Measurements from ENCODE around the gene CENATAC. TPM values are rescaled to one million over a fixed set of nuclear protein-coding genes. Genes with fewer than 3 reads are reported as not detected.

Gene CENATAC
- total and polyA plus RNA-seq, 4 donors: 10.3 to 138 (median 59.1) TPM

DNA sequence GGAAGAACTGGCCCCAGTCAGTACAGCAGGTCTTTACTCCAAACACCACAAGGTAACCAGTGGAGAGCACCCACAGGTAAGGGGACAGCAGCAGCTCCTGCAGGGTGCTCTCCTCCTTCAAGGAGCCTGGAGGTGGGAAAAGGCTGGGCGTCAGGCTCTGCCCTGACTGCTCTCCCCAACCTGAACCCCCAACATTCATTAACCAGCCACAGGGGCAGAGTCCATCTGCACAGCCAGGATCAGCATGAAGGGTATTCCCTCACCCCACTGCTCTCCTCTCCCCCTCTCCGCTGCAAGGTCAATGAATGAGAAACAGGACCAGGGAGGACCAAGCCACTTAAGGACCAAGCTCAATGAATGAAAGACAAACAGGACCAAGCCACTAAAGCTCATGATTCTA, 29.0 kb downstream of the CENATAC start:
- Histone ChIP-seq H3K4me1 (ENCODE audit: control insufficient read depth in 1 of 2, insufficient read depth in 2 of 2, low read length in 2 of 2) (no peaks in the 10 kb centered on the region), H3K27ac (ENCODE audit: low read depth in 1 of 2, low read length in 2 of 2) (no peak overlapping the region), H3K27me3 (ENCODE audit: control insufficient read depth in 1 of 2, insufficient read depth in 2 of 2, low read length in 1 of 2) (no peaks in the 10 kb centered on the region), H3K36me3 (ENCODE audit: control insufficient read depth in 1 of 2, insufficient read depth in 2 of 2, low read length in 1 of 2) (no peaks in the 10 kb centered on the region), H3K9me3 (ENCODE audit: control insufficient read depth, low read length) (no peaks in the 10 kb centered on the region), H3K4me3 (ENCODE audit: low read length in 2 of 2) (no peak overlapping the region)
- ATAC-seq (ENCODE audit: low FRiP score): no peak
- intact Hi-C loops (cut with DNase I): loop anchor here in 1 of 2 donors (5.0 kb wide), 1 partner anchor 40 kb away; the partner anchor contains the start of gene VPS11
- no peak for DNase-seq
- WGBS, 2 donors: 91 to 95% methylated on average over 2 of the region's 2 CpGs

DNA sequence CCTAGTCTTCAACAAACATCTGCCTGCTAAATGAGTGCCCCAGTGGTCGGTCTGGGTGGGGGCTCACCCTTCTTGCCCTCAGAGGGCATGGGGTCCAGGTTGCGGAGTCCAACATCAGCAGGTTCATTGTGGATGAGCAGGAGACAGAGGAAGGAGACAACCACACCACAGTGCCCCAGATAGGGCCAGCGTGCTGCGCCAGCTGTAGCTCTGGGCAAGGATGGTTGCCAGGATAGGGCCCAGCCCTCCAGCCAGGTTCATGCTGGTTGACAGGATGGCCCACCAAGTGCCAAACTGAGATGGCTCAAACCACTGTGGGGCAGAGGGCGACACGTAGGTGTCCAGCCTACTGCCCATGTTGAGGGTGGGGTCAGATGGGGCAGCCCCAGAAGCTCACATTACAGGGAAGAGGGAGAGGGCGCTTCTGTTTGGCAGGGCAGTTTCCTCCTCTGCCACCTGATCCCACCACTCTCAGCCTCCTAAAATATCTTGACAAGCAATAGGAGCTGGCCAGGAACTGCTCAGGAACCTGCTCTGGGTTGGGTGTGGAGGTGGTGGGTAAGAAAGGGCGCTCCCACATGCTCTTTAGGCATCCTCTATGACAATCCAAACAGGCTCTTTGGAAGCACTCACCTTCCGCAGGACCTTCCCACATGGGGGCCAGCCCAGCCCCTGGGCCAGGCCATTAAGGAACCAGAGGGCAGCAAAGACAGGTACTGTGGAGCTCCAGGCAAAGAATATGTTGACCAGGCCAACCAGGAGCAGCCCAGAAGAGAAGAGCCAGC, 29.8 kb downstream of the CENATAC start:
- ATAC-seq (ENCODE audit: low FRiP score): no peak
- H3K4me3 ChIP-seq (ENCODE audit: low read length in 2 of 2): no peak overlapping the region
- H3K4me1 ChIP-seq (ENCODE audit: control insufficient read depth in 1 of 2, insufficient read depth in 2 of 2, low read length in 2 of 2): no peaks in the 10 kb centered on the region
- intact Hi-C loops (cut with DNase I): loop anchor here in 1 of 2 donors (5.0 kb wide), 1 partner anchor 40 kb away; the partner anchor contains the start of gene VPS11
- DNase-seq: no peak
- WGBS, 2 donors: 93 to 95% methylated on average over 9 of the region's 9 CpGs
- no peaks in the 10 kb centered on the region for H3K27me3 ChIP-seq (ENCODE audit: control insufficient read depth in 1 of 2, insufficient read depth in 2 of 2, low read length in 1 of 2)
- no peaks in the 10 kb centered on the region for H3K9me3 ChIP-seq (ENCODE audit: control insufficient read depth, low read length)
- H3K27ac ChIP-seq (ENCODE audit: low read depth in 1 of 2, low read length in 2 of 2): no peak overlapping the region
- no peaks in the 10 kb centered on the region for H3K36me3 ChIP-seq (ENCODE audit: control insufficient read depth in 1 of 2, insufficient read depth in 2 of 2, low read length in 1 of 2)

DNA sequence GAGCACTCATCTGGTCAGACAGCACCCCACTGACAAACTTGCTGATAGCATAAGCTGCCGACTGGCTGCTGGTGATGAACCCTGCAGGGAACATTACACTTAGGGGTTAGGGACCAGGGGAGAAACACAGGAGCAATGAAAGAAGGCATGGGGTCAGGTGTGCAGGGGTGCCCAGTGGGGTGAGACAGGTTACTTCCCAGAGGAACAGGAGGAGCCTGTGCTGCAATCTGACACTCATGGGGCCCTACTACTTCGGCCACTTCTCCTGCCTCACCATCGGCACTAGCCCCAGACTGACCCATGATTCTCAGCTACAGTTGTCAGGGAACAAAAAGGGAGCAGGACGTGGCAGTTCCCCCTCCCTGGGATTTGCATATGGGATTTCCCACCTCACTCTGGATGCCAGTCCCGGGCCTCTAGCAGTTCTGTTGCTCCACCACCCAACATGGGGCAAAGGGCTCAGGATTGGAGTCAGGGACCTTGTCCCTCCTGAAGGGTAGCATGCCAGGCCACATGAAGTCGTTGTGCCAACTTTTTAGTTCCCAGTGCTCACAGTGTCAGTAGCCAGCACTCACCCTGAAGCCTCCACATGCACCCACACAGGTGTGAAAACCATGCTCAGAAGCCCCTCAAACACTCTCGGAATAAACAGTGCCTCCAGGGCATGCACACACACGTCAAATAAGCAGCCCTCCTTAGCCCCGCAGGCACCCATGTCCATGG, 30.6 kb downstream of the CENATAC start:
- Histone ChIP-seq H3K4me1 (ENCODE audit: control insufficient read depth in 1 of 2, insufficient read depth in 2 of 2, low read length in 2 of 2) (no peaks in the 10 kb centered on the region), H3K27me3 (ENCODE audit: control insufficient read depth in 1 of 2, insufficient read depth in 2 of 2, low read length in 1 of 2) (no peaks in the 10 kb centered on the region), H3K27ac (ENCODE audit: low read depth in 1 of 2, low read length in 2 of 2) (no peak overlapping the region), H3K36me3 (ENCODE audit: control insufficient read depth in 1 of 2, insufficient read depth in 2 of 2, low read length in 1 of 2) (no peaks in the 10 kb centered on the region), H3K9me3 (ENCODE audit: control insufficient read depth, low read length) (no peaks in the 10 kb centered on the region), H3K4me3 (ENCODE audit: low read length in 2 of 2) (no peak overlapping the region)
- WGBS, 2 donors: 84% methylated on average over 9 of the region's 9 CpGs
- DNase-seq (no peak), ATAC-seq (ENCODE audit: low FRiP score) (no peak)
- intact Hi-C loops (cut with DNase I): loop anchor here in 1 of 2 donors (5.0 kb wide), 1 partner anchor 39 kb away; the partner anchor contains the start of gene VPS11

DNA sequence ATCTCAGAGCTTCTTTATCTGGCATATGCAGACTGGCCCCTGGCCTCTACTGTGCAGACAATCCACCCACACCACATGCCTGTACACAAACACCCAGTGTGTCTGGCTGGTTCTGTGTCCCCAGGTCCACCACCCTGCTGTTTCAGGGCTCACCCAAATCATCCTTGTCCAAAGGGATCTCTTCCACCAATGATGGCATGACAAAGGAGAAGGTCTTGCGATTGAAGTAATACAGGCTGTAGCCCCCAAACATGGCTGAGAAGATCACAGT, 31.1 kb downstream of the CENATAC start:
- Histone ChIP-seq H3K9me3 (ENCODE audit: control insufficient read depth, low read length) (no peaks in the 10 kb centered on the region), H3K4me3 (ENCODE audit: low read length in 2 of 2) (no peak overlapping the region), H3K4me1 (ENCODE audit: control insufficient read depth in 1 of 2, insufficient read depth in 2 of 2, low read length in 2 of 2) (no peaks in the 10 kb centered on the region), H3K27me3 (ENCODE audit: control insufficient read depth in 1 of 2, insufficient read depth in 2 of 2, low read length in 1 of 2) (no peaks in the 10 kb centered on the region), H3K27ac (ENCODE audit: low read depth in 1 of 2, low read length in 2 of 2) (no peak overlapping the region), H3K36me3 (ENCODE audit: control insufficient read depth in 1 of 2, insufficient read depth in 2 of 2, low read length in 1 of 2) (no peaks in the 10 kb centered on the region)
- 98 to 100% methylated on average over 1 of the region's 1 CpG for whole genome bisulfite sequencing, 2 donors
- ATAC-seq (ENCODE audit: low FRiP score): no peak
- no peak for DNase-seq
- intact Hi-C loops (cut with DNase I): loop anchor here in 1 of 2 donors (5.0 kb wide), 1 partner anchor 38 kb away; the partner anchor contains the start of gene VPS11

DNA sequence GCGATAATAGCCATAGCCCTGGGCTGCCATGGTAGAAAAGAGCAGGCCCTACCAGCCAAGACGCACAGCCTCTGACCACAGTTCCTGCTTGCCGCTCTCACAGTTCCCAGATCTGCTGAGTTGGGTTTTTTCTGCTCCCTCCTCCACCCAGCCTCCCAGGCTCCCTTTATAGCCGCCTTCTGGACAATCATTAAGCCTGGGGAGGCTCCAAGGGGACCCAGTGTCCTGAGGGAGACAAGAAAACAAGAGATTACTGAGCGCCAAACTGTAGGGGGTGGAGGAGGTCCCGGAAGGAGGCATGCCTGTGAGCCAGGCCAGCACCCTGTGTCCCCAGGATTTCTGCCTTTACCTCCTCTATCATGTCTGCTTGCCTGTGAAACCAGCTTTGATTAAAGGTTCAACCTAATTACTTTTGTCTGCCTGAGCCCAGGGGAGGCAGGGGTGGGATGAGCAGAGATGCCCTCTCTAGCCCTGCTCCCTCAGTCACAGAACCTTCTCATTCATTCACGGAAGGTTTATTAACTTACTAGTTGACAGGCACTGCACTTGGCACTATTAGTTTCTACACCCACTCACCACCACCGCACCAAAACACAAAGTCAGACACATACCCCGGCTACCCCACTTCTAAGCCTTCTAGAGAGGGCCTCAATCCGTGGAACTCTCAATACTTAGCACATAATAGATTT, 31.5 kb downstream of the CENATAC start:
- Histone ChIP-seq H3K36me3 (ENCODE audit: control insufficient read depth in 1 of 2, insufficient read depth in 2 of 2, low read length in 1 of 2) (no peaks in the 10 kb centered on the region), H3K4me1 (ENCODE audit: control insufficient read depth in 1 of 2, insufficient read depth in 2 of 2, low read length in 2 of 2) (no peaks in the 10 kb centered on the region), H3K27me3 (ENCODE audit: control insufficient read depth in 1 of 2, insufficient read depth in 2 of 2, low read length in 1 of 2) (no peaks in the 10 kb centered on the region), H3K27ac (ENCODE audit: low read depth in 1 of 2, low read length in 2 of 2) (peak overlapping the region in 1 of 2 donors; percentile 14), H3K9me3 (ENCODE audit: control insufficient read depth, low read length) (no peaks in the 10 kb centered on the region), H3K4me3 (ENCODE audit: low read length in 2 of 2) (no peak overlapping the region)
- DNase-seq (peak; percentile 45 to 60), ATAC-seq (ENCODE audit: low FRiP score) (no peak)
- intact Hi-C loops (cut with DNase I): loop anchor here in 1 of 2 donors (5.0 kb wide), 1 partner anchor 38 kb away; the partner anchor contains the start of gene VPS11
- 68 to 78% methylated on average over 10 of the region's 10 CpGs for WGBS, 2 donors

DNA sequence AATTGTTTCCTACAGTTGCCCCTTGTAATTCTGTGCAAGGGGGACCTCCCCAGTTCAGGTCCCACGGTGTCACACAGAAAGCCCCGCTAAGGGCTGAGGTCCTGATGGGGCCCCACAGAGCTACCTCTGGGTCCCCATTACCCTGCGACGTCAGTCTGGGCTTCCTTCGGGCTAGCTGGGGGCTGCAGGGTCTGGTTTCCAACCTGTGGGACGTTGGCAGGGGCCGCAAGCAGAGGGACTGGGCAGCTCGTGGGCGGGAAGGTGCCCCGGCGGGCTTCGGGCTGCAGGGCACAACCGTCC, 32.0 kb downstream of the CENATAC start:
- no peaks in the 10 kb centered on the region for H3K36me3 ChIP-seq (ENCODE audit: control insufficient read depth in 1 of 2, insufficient read depth in 2 of 2, low read length in 1 of 2)
- H3K27me3 ChIP-seq (ENCODE audit: control insufficient read depth in 1 of 2, insufficient read depth in 2 of 2, low read length in 1 of 2): no peaks in the 10 kb centered on the region
- no peak for ATAC-seq (ENCODE audit: low FRiP score)
- intact Hi-C loops (cut with DNase I): no loop called here
- DNase-seq: no peak
- peak overlapping the region; percentile 32 to 86 for H3K4me3 ChIP-seq (ENCODE audit: low read length in 2 of 2)
- WGBS, 2 donors: 7 to 11% methylated on average over 13 of the region's 13 CpGs
- no peaks in the 10 kb centered on the region for H3K4me1 ChIP-seq (ENCODE audit: control insufficient read depth in 1 of 2, insufficient read depth in 2 of 2, low read length in 2 of 2)
- H3K27ac ChIP-seq (ENCODE audit: low read depth in 1 of 2, low read length in 2 of 2): peak overlapping the region in 1 of 2 donors; percentile 14
- H3K9me3 ChIP-seq (ENCODE audit: control insufficient read depth, low read length): no peaks in the 10 kb centered on the region

DNA sequence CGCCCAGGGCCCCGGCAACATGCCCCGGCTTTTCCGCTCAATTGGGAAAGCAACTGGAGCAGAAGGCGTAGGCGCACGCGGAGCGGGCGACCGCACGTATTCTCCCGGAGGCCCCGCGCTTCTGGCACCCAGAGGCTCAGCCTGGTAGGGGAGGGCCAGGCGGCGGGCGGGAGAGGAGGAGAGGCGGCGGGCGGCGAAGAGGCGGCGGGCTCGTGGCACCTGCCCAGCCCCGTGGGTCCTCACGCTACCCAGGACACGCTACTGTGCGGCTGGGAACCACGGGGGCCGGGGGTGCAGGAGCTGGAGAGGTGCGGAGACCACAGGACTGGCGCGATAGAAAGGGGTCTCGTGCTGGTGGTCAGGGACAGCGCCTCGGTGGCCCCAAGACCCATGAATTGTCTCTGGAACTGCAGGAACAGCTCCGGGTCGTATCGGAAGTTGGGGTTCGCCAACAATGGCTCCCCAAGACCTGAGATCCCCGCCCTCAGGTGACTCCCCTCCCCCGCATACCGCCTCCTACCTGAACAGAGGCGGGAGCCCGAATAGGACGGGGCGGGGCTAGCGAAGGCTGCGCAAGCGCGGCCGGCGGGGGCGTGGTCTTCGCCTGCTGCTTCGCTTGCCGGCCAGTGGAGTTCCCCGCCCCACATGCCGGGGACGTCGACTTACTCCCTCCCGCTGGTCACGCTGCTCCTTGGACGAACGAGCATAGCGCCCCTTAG, 32.5 kb downstream of the CENATAC start, which contains the start of gene SLC37A4:
Gene SLC37A4, minus strand, starts transcription at position 549 of the 719 bp plus-strand sequence.
- ATAC-seq (ENCODE audit: low FRiP score): peak; percentile 97
- Histone ChIP-seq H3K4me1 (ENCODE audit: control insufficient read depth in 1 of 2, insufficient read depth in 2 of 2, low read length in 2 of 2) (no peaks in the 10 kb centered on the region), H3K4me3 (ENCODE audit: low read length in 2 of 2) (peak within 1 kb of the TSS; percentile 32 to 86), H3K27ac (ENCODE audit: low read depth in 1 of 2, low read length in 2 of 2) (peak within 1 kb of the TSS in 1 of 2 donors; percentile 61), H3K36me3 (ENCODE audit: control insufficient read depth in 1 of 2, insufficient read depth in 2 of 2, low read length in 1 of 2) (no peaks in the 10 kb centered on the region), H3K27me3 (ENCODE audit: control insufficient read depth in 1 of 2, insufficient read depth in 2 of 2, low read length in 1 of 2) (no peaks in the 10 kb centered on the region), H3K9me3 (ENCODE audit: control insufficient read depth, low read length) (no peaks in the 10 kb centered on the region)
- peak; percentile 99 for DNase-seq
- 0 to 1% methylated on average over 60 to 67 of the region's 67 CpGs for WGBS, 2 donors
- intact Hi-C loops (cut with DNase I): no loop called here

DNA sequence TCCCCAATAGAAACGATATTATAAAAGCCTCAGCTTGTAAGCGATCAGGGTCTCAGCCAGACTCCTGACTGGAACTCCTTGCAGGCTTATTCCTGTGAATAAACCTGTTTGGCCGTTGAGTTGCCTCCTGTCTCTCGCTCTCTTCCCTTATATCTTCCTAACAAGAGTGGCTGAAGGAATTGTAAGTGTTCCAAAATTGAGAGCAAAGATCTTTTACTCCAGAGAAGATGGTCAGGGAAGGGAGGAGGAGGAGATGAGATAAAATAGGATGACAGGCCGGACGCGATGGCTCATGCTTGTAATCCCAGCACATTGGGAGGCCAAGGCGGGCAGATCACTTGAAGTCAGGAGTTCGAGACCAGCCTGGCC, 34.0 kb downstream of the CENATAC start:
- DNase-seq: no peak
- Histone ChIP-seq H3K4me1 (ENCODE audit: control insufficient read depth in 1 of 2, insufficient read depth in 2 of 2, low read length in 2 of 2) (no peaks in the 10 kb centered on the region), H3K4me3 (ENCODE audit: low read length in 2 of 2) (no peak overlapping the region), H3K27me3 (ENCODE audit: control insufficient read depth in 1 of 2, insufficient read depth in 2 of 2, low read length in 1 of 2) (no peaks in the 10 kb centered on the region), H3K27ac (ENCODE audit: low read depth in 1 of 2, low read length in 2 of 2) (no peak overlapping the region), H3K9me3 (ENCODE audit: control insufficient read depth, low read length) (no peaks in the 10 kb centered on the region), H3K36me3 (ENCODE audit: control insufficient read depth in 1 of 2, insufficient read depth in 2 of 2, low read length in 1 of 2) (no peaks in the 10 kb centered on the region)
- 79 to 87% methylated on average over 9 of the region's 9 CpGs for WGBS, 2 donors
- intact Hi-C loops (cut with DNase I): no loop called here
- no peak for ATAC-seq (ENCODE audit: low FRiP score)
